ENCODE results near the gene AP5B1. TPM values are rescaled to one million over a fixed set of nuclear protein-coding genes. Genes with fewer than 3 reads are reported as not detected.

Gene AP5B1
- total and polyA plus RNA-seq, 9 of the 15 experiments (the other 6 are each of a cell fraction or from before 2014, with no cell fraction given): 0.51 to 24.2 (median 5.1) TPM

Other genes starting within 250 kb of the AP5B1 start
Only the 7 nearest of the 28 such genes appear.
- gene KAT5, start 68.7 kb downstream of the AP5B1 start, total RNA-seq (2014; rRNA removed): 59.6 and 74.1 TPM in 2 replicates
- gene KAT5, start 68.7 kb downstream of the AP5B1 start, total RNA-seq (2014; rRNA removed; fragmentation: Illumina TruSeq; extraction: Trizol): 28.8 and 34.4 TPM in 2 replicates
- 52.7 and 57.5 TPM in 2 replicates for gene KAT5, start 68.7 kb downstream of the AP5B1 start, total RNA-seq (2015; rRNA removed; fragmentation: Illumina TruSeq; extraction: Trizol)
- gene KAT5, start 68.7 kb downstream of the AP5B1 start, total RNA-seq (2021): 68.3 and 76.8 TPM in 2 replicates
- 42.4 and 57.9 TPM in 2 replicates for gene KAT5, start 68.7 kb downstream of the AP5B1 start, polyA plus RNA-seq (2011; rRNA removed)
- 63.3 and 66.5 TPM in 2 replicates for gene KAT5, start 68.7 kb downstream of the AP5B1 start, polyA plus RNA-seq (2014; fragmentation: Illumina TruSeq; extraction: Trizol)
- 10 to 100 TPM in 1 of 2 experiments, 1 to 10 TPM in 1; 3.6 to 12.9 TPM for gene KAT5, start 68.7 kb downstream of the AP5B1 start, polyA plus RNA-seq (2014; fragmentation: Nextera tagmentation; extraction: Ambion mirVana)
- gene KAT5, start 68.7 kb downstream of the AP5B1 start, polyA plus RNA-seq (2014; rRNA removed): 68.4 and 75.4 TPM in 2 replicates
- gene RNASEH2C, start 60.2 kb downstream of the AP5B1 start, total RNA-seq (2014; rRNA removed): 64.4 and 78.1 TPM in 2 replicates
- gene RNASEH2C, start 60.2 kb downstream of the AP5B1 start, total RNA-seq (2014; rRNA removed; fragmentation: Illumina TruSeq; extraction: Trizol): 9.0 and 11.7 TPM in 2 replicates
- gene RNASEH2C, start 60.2 kb downstream of the AP5B1 start, total RNA-seq (2015; rRNA removed; fragmentation: Illumina TruSeq; extraction: Trizol): 15.1 and 15.6 TPM in 2 replicates
- gene RNASEH2C, start 60.2 kb downstream of the AP5B1 start, total RNA-seq (2021): 78.2 and 87.2 TPM in 2 replicates
- gene RNASEH2C, start 60.2 kb downstream of the AP5B1 start, polyA plus RNA-seq (2011; rRNA removed): 33.2 and 33.8 TPM in 2 replicates
- gene RNASEH2C, start 60.2 kb downstream of the AP5B1 start, polyA plus RNA-seq (2014; fragmentation: Illumina TruSeq; extraction: Trizol): 15.6 and 15.9 TPM in 2 replicates
- 1 to 10 TPM; 5.4 to 9.4 TPM for gene RNASEH2C, start 60.2 kb downstream of the AP5B1 start, polyA plus RNA-seq (2014; fragmentation: Nextera tagmentation; extraction: Ambion mirVana)
- 63.2 and 75.9 TPM in 2 replicates for gene RNASEH2C, start 60.2 kb downstream of the AP5B1 start, polyA plus RNA-seq (2014; rRNA removed)
- gene OVOL1, start 6.1 kb upstream of the AP5B1 start, total RNA-seq (2014; rRNA removed): not detected in 2 replicates
- gene OVOL1, start 6.1 kb upstream of the AP5B1 start, total RNA-seq (2014; rRNA removed; fragmentation: Illumina TruSeq; extraction: Trizol): not detected in 2 replicates
- not detected in 2 replicates for gene OVOL1, start 6.1 kb upstream of the AP5B1 start, total RNA-seq (2015; rRNA removed; fragmentation: Illumina TruSeq; extraction: Trizol)
- 0.09 TPM in 1 of 2 replicates, not detected in the other for gene OVOL1, start 6.1 kb upstream of the AP5B1 start, total RNA-seq (2021)
- not detected in 2 replicates for gene OVOL1, start 6.1 kb upstream of the AP5B1 start, polyA plus RNA-seq (2011; rRNA removed)
- not detected in 2 replicates for gene OVOL1, start 6.1 kb upstream of the AP5B1 start, polyA plus RNA-seq (2014; fragmentation: Illumina TruSeq; extraction: Trizol)
- gene OVOL1, start 6.1 kb upstream of the AP5B1 start, polyA plus RNA-seq (2014; fragmentation: Nextera tagmentation; extraction: Ambion mirVana): not detected
- gene OVOL1, start 6.1 kb upstream of the AP5B1 start, polyA plus RNA-seq (2014; rRNA removed): not detected in 2 replicates
- gene SNX32, start 53.0 kb upstream of the AP5B1 start, total RNA-seq (2014; rRNA removed): not detected in 2 replicates
- not detected in 2 replicates for gene SNX32, start 53.0 kb upstream of the AP5B1 start, total RNA-seq (2014; rRNA removed; fragmentation: Illumina TruSeq; extraction: Trizol)
- gene SNX32, start 53.0 kb upstream of the AP5B1 start, total RNA-seq (2015; rRNA removed; fragmentation: Illumina TruSeq; extraction: Trizol): not detected in 2 replicates
- gene SNX32, start 53.0 kb upstream of the AP5B1 start, total RNA-seq (2021): not detected in 2 replicates
- not detected in 2 replicates for gene SNX32, start 53.0 kb upstream of the AP5B1 start, polyA plus RNA-seq (2011; rRNA removed)
- gene SNX32, start 53.0 kb upstream of the AP5B1 start, polyA plus RNA-seq (2014; fragmentation: Illumina TruSeq; extraction: Trizol): not detected in 2 replicates
- gene SNX32, start 53.0 kb upstream of the AP5B1 start, polyA plus RNA-seq (2014; fragmentation: Nextera tagmentation; extraction: Ambion mirVana): under 1 TPM; 0.03 TPM
- not detected in 2 replicates for gene SNX32, start 53.0 kb upstream of the AP5B1 start, polyA plus RNA-seq (2014; rRNA removed)
- gene CFL1, start 77.2 kb upstream of the AP5B1 start, total RNA-seq (2014; rRNA removed): 1,045 and 1,321 TPM in 2 replicates
- gene CFL1, start 77.2 kb upstream of the AP5B1 start, total RNA-seq (2014; rRNA removed; fragmentation: Illumina TruSeq; extraction: Trizol): 570 and 664 TPM in 2 replicates
- gene CFL1, start 77.2 kb upstream of the AP5B1 start, total RNA-seq (2015; rRNA removed; fragmentation: Illumina TruSeq; extraction: Trizol): 851 and 860 TPM in 2 replicates
- gene CFL1, start 77.2 kb upstream of the AP5B1 start, total RNA-seq (2021): 891 and 919 TPM in 2 replicates
- gene CFL1, start 77.2 kb upstream of the AP5B1 start, polyA plus RNA-seq (2011; rRNA removed): 632 and 770 TPM in 2 replicates
- gene CFL1, start 77.2 kb upstream of the AP5B1 start, polyA plus RNA-seq (2014; fragmentation: Illumina TruSeq; extraction: Trizol): 1,101 and 1,325 TPM in 2 replicates
- 100 to 1,000 TPM; 105 to 222 TPM for gene CFL1, start 77.2 kb upstream of the AP5B1 start, polyA plus RNA-seq (2014; fragmentation: Nextera tagmentation; extraction: Ambion mirVana)
- gene CFL1, start 77.2 kb upstream of the AP5B1 start, polyA plus RNA-seq (2014; rRNA removed): 859 and 956 TPM in 2 replicates
- 79.4 and 95.8 TPM in 2 replicates for gene MUS81, start 79.5 kb upstream of the AP5B1 start, total RNA-seq (2014; rRNA removed)
- gene MUS81, start 79.5 kb upstream of the AP5B1 start, total RNA-seq (2014; rRNA removed; fragmentation: Illumina TruSeq; extraction: Trizol): 23.0 and 33.5 TPM in 2 replicates
- gene MUS81, start 79.5 kb upstream of the AP5B1 start, total RNA-seq (2015; rRNA removed; fragmentation: Illumina TruSeq; extraction: Trizol): 53.5 and 55.8 TPM in 2 replicates
- 81.5 and 91.8 TPM in 2 replicates for gene MUS81, start 79.5 kb upstream of the AP5B1 start, total RNA-seq (2021)
- 51.8 and 69.9 TPM in 2 replicates for gene MUS81, start 79.5 kb upstream of the AP5B1 start, polyA plus RNA-seq (2011; rRNA removed)
- gene MUS81, start 79.5 kb upstream of the AP5B1 start, polyA plus RNA-seq (2014; fragmentation: Illumina TruSeq; extraction: Trizol): 53.7 and 62.8 TPM in 2 replicates
- gene MUS81, start 79.5 kb upstream of the AP5B1 start, polyA plus RNA-seq (2014; fragmentation: Nextera tagmentation; extraction: Ambion mirVana): 10 to 100 TPM; 13.4 to 16.1 TPM
- gene MUS81, start 79.5 kb upstream of the AP5B1 start, polyA plus RNA-seq (2014; rRNA removed): 103 and 118 TPM in 2 replicates
- 0.64 and 0.86 TPM in 2 replicates for gene EFEMP2, start 91.8 kb upstream of the AP5B1 start, total RNA-seq (2014; rRNA removed)
- 0.07 and 0.32 TPM in 2 replicates for gene EFEMP2, start 91.8 kb upstream of the AP5B1 start, total RNA-seq (2014; rRNA removed; fragmentation: Illumina TruSeq; extraction: Trizol)
- gene EFEMP2, start 91.8 kb upstream of the AP5B1 start, total RNA-seq (2015; rRNA removed; fragmentation: Illumina TruSeq; extraction: Trizol): 0.57 and 0.58 TPM in 2 replicates
- gene EFEMP2, start 91.8 kb upstream of the AP5B1 start, total RNA-seq (2021): 1.6 and 2.6 TPM in 2 replicates
- gene EFEMP2, start 91.8 kb upstream of the AP5B1 start, polyA plus RNA-seq (2011; rRNA removed): 2.0 and 3.9 TPM in 2 replicates
- gene EFEMP2, start 91.8 kb upstream of the AP5B1 start, polyA plus RNA-seq (2014; fragmentation: Illumina TruSeq; extraction: Trizol): 0.74 and 1.1 TPM in 2 replicates
- gene EFEMP2, start 91.8 kb upstream of the AP5B1 start, polyA plus RNA-seq (2014; fragmentation: Nextera tagmentation; extraction: Ambion mirVana): under 1 TPM in 1 of 2 experiments, not detected in 1; 0.13 TPM
- gene EFEMP2, start 91.8 kb upstream of the AP5B1 start, polyA plus RNA-seq (2014; rRNA removed): 2.9 TPM in 2 replicates